ENCODE data around the gene B4GALT4. TPM values are rescaled to one million over a fixed set of nuclear protein-coding genes. Genes with fewer than 3 reads are reported as not detected.

B4GALT4 gene
- polyA plus RNA-seq, 1 of the 3 experiments (the other 2 are of a cell fraction), result 15.7 TPM

- no peak overlapping the region for H3K9ac ChIP-seq
- no peaks in the 10 kb centered on the region for H3K9me3 ChIP-seq
- TF ChIP-seq MEF2A (IDR thresholded peaks at IDR 0.05; ENCODE audit: borderline replicate concordance, low read depth), result no peak
- TF ChIP-seq CTCF (IDR thresholded peaks at IDR 0.05), result no peak
- TF ChIP-seq FOXJ3 (CRISPR knock-in tag; IDR thresholded peaks at IDR 0.05), result no peak
- no peak for TF ChIP-seq PBX3 (IDR thresholded peaks at IDR 0.05)
- no peak for TF ChIP-seq YY1 (IDR thresholded peaks at IDR 0.05; ENCODE audit: low read depth)
- no peak for TF ChIP-seq TCF12 (IDR thresholded peaks at IDR 0.05)
- TF ChIP-seq RFX5 (IDR thresholded peaks at IDR 0.05; ENCODE audit: low read length), result no peak
- no peak for TF ChIP-seq RXRA (IDR thresholded peaks at IDR 0.05; ENCODE audit: borderline replicate concordance, low read depth)
- no peak for TF ChIP-seq IRF3 (IDR thresholded peaks at IDR 0.05; ENCODE audit: low read depth, low read length)
- TF ChIP-seq USF2 (IDR thresholded peaks at IDR 0.05; ENCODE audit: borderline replicate concordance, low read depth, low read length), result no peak
- TF ChIP-seq MXI1 (IDR thresholded peaks at IDR 0.05; ENCODE audit: low read depth, low read length), result no peak
- no peak for TF ChIP-seq FOSL2 (IDR thresholded peaks at IDR 0.05; ENCODE audit: borderline replicate concordance, low read depth)
- no peak for TF ChIP-seq FOXM1 (IDR thresholded peaks at IDR 0.05; ENCODE audit: low read depth)
- no peak for TF ChIP-seq NRF1 (IDR thresholded peaks at IDR 0.05; ENCODE audit: low read depth, low read length)
- no peak for TF ChIP-seq EZH2phosphoT487 (IDR thresholded peaks at IDR 0.05; ENCODE audit: borderline replicate concordance, low read depth)
- TF ChIP-seq ELF1 (IDR thresholded peaks at IDR 0.05), result no peak
- no peak for TF ChIP-seq TEAD4 (IDR thresholded peaks at IDR 0.05; ENCODE audit: borderline replicate concordance, insufficient read depth)
- no peak for TF ChIP-seq CHD2 (IDR thresholded peaks at IDR 0.05; ENCODE audit: low read length, partially characterized antibody)
- TF ChIP-seq RCOR1 (IDR thresholded peaks at IDR 0.05; ENCODE audit: low read length), result no peak
- H2AFZ ChIP-seq (ENCODE audit: low read depth), result no peak overlapping the region
- H3F3A ChIP-seq (replicated peaks; ENCODE audit: insufficient read depth), result no peaks in the 10 kb centered on the region
- no peak overlapping the region for H3K27ac ChIP-seq (ENCODE audit: low read depth in 2 of 2, low read length in 1 of 2)
- no peak for DNase-seq
- H3K9me2 ChIP-seq, result no peaks in the 10 kb centered on the region
- H3K4me1 ChIP-seq (ENCODE audit: control insufficient read depth in 1 of 2, insufficient read depth in 2 of 2, low read depth in 1 of 2, low read length in 1 of 2), result peaks cover 0 to 4% of the 10 kb centered on the region in 2 experiments; a peak in 2 of 4 replicates
- no peaks in the 10 kb centered on the region for H4K20me1 ChIP-seq (ENCODE audit: insufficient read depth)
- H3K27me3 ChIP-seq (ENCODE audit: insufficient read depth), result no peaks in the 10 kb centered on the region
- no peak overlapping the region for H3K4me3 ChIP-seq (ENCODE audit: low read depth in 2 of 2, low read length in 1 of 2)
- WGBS (ENCODE audit: low lambda C conversion rate), result 84% methylated on average over 2 of the region's 2 CpGs
- CTCF ChIA-PET, result no interaction called here
- no peak overlapping the region for H3K4me2 ChIP-seq
- POLR2A ChIA-PET, result no interaction called here
- no peaks in the 10 kb centered on the region for H3K79me2 ChIP-seq (ENCODE audit: insufficient read depth)
- H3K36me3 ChIP-seq (replicated peaks in 1 of 2; ENCODE audit: control insufficient read depth in 1 of 2, insufficient read depth in 2 of 2, low read length in 1 of 2), result no peaks in the 10 kb centered on the region
Observed at GRCh38 chr3:119255214-119255613, 14.5 kb upstream of the B4GALT4 start.
